Lung (tissue), 12 donors: ENCODE data around the gene TAF1C. TPM values are rescaled to one million over a fixed set of nuclear protein-coding genes. Genes with fewer than 3 reads are reported as not detected.

Experiments
- ATAC-seq: fragments of 200-7000 bp; cut with Tn5 transposase; one replicate; pipeline ENCODE4 v1.9.1; 2020; ENCODE audit warnings: moderate number of reproducible peaks; ENCODE audit not compliant: insufficient read depth, low FRiP score
- DNase-seq, 3 donors: peaks; one replicate each; pipeline ENCODE4 v3.0.0-alpha.2; 2013 to 2017
- H3K27ac ChIP-seq, 2 donors: one replicate each; pipeline ENCODE4 v1.5.1; 2013; ENCODE audit warnings: mild to moderate bottlenecking in 2 of 2, moderate library complexity in 2 of 2, control low read depth in 1 of 2, inconsistent platforms in 1 of 2, low read depth in 1 of 2, low read length in 1 of 2
- H3K27me3 ChIP-seq, 3 donors: one replicate each; pipeline ENCODE4 v1.5.1; 2013; ENCODE audit warnings: low read length in 2 of 3; ENCODE audit not compliant: control insufficient read depth in 3 of 3, insufficient read depth in 3 of 3
- H3K36me3 ChIP-seq, 4 donors: one replicate each; pipeline ENCODE4 v1.5.1; 2013; ENCODE audit warnings: low read length in 4 of 4, mild to moderate bottlenecking in 1 of 4, moderate library complexity in 1 of 4; ENCODE audit not compliant: control insufficient read depth in 4 of 4, insufficient read depth in 4 of 4
- H3K4me1 ChIP-seq, 5 donors: one replicate each; pipeline ENCODE4 v1.5.1; 2013; ENCODE audit warnings: low read length in 5 of 5, mild to moderate bottlenecking in 2 of 5, moderate library complexity in 1 of 5; ENCODE audit not compliant: control insufficient read depth in 5 of 5, insufficient read depth in 5 of 5
- H3K4me3 ChIP-seq: one replicate; pipeline ENCODE4 v1.5.1; 2013; ENCODE audit warnings: mild to moderate bottlenecking, control low read depth, moderate library complexity
- H3K9ac ChIP-seq, 2 donors: one replicate each; pipeline ENCODE4 v1.5.1; 2013; ENCODE audit warnings: low read length in 2 of 2, control low read depth in 1 of 2; ENCODE audit not compliant: insufficient read depth in 1 of 2
- H3K9me3 ChIP-seq, 4 donors: one replicate each; pipeline ENCODE4 v1.5.1; 2013; ENCODE audit warnings: low read length in 3 of 4, mild to moderate bottlenecking in 1 of 4, moderate library complexity in 1 of 4; ENCODE audit not compliant: control insufficient read depth in 4 of 4, insufficient read depth in 3 of 4
- CTCF ChIP-seq: IDR thresholded peaks from 2 replicates; pipeline ENCODE4 v1.5.1; 2012; ENCODE audit warnings: mild to moderate bottlenecking; ENCODE audit errors: control extremely low read depth, extremely low read depth
- WGBS, 2 donors: extraction: QIAGEN DNeasy Blood & Tissue Kit; methylation state at CpG; one replicate each; pipeline ENCODE4 v1.1.7; 2013; 5-methylcytosine and 5-hydroxymethylcytosine counted together
- polyA plus RNA-seq, 2 donors: library from polyadenylated mRNA; stranded (reverse); fragments of 200-250 nt; gene quantifications; one replicate each; pipeline ENCODE4 v1.2.1, GENCODE V29; 2013
- total RNA-seq, 2 donors: library from RNA; depleted of rRNA in 1 of 2; stranded (reverse); fragments of >200 nt in 1 of 2; gene quantifications; one replicate each; pipeline ENCODE4 v1.2.1, GENCODE V29; 2014 to 2021
- donor health status: control.
- donor health status: control.
- donor health status: Bipolar disorder and iron deficiency.
- donor health status: healthy.
- donor health status: DM: yes; HTN: yes; CAD: no.

TAF1C gene
- total and polyA plus RNA-seq, 4 donors, result 36.1 to 53.1 (median 43.3) TPM

- Histone ChIP-seq H3K36me3 (no peaks in the 10 kb centered on the region), H3K9ac (no peak overlapping the region), H3K4me3 (no peak overlapping the region), H3K9me3 (no peaks in the 10 kb centered on the region), H3K27ac (peak overlapping the region in 1 of 2 donors; percentile 15), H3K27me3 (no peaks in the 10 kb centered on the region), H3K4me1 (peaks cover 0 to 3% (median 0%) of the 10 kb centered on the region in 5 donors)
- DNase-seq (peak in 1 of 3 donors; percentile 2), ATAC-seq (no peak)
- no peak for TF ChIP-seq CTCF
- 27 to 43% methylated on average over 10 of the region's 10 CpGs for WGBS, 2 donors
Measured at GRCh38 chr16:84199861-84200260, 13.0 kb upstream of the TAF1C start.

- ATAC-seq (no peak), DNase-seq (no peak)
- H3K4me3 ChIP-seq, result no peak overlapping the region
- H3K36me3 ChIP-seq, result no peaks in the 10 kb centered on the region
- no peaks in the 10 kb centered on the region for H3K9me3 ChIP-seq
- 68 to 71% methylated on average over 13 of the region's 13 CpGs for WGBS, 2 donors
- no peaks in the 10 kb centered on the region for H3K27me3 ChIP-seq
- H3K27ac ChIP-seq, result no peak overlapping the region
- no peak overlapping the region for H3K9ac ChIP-seq
- no peak for TF ChIP-seq CTCF
- H3K4me1 ChIP-seq, result peaks cover 0 to 3% (median 0%) of the 10 kb centered on the region in 5 donors
Measured at GRCh38 chr16:84199097-84199496, 12.2 kb upstream of the TAF1C start.

GRCh38 chr16:84198401-84198800, 11.5 kb upstream of the TAF1C start:
- Histone ChIP-seq H3K36me3 (no peaks in the 10 kb centered on the region), H3K9me3 (no peaks in the 10 kb centered on the region), H3K4me1 (peaks cover 0 to 3% (median 0%) of the 10 kb centered on the region in 5 donors), H3K4me3 (no peak overlapping the region), H3K27ac (no peak overlapping the region), H3K9ac (no peak overlapping the region), H3K27me3 (no peaks in the 10 kb centered on the region)
- WGBS, 2 donors, result 83 to 91% methylated on average over 10 of the region's 10 CpGs
- DNase-seq (no peak), ATAC-seq (no peak)
- TF ChIP-seq CTCF, result no peak

GRCh38 chr16:84197466-84198128, 10.7 kb upstream of the TAF1C start:
- no peak overlapping the region for H3K4me3 ChIP-seq
- no peaks in the 10 kb centered on the region for H3K27me3 ChIP-seq
- no peak for TF ChIP-seq CTCF
- whole genome bisulfite sequencing, 2 donors, result 93 to 96% methylated on average over 14 of the region's 14 CpGs
- H3K9me3 ChIP-seq, result no peaks in the 10 kb centered on the region
- no peak overlapping the region for H3K9ac ChIP-seq
- ATAC-seq, result no peak
- no peaks in the 10 kb centered on the region for H3K36me3 ChIP-seq
- no peak for DNase-seq
- no peak overlapping the region for H3K27ac ChIP-seq
- peaks cover 0 to 3% (median 0%) of the 10 kb centered on the region in 5 donors for H3K4me1 ChIP-seq
